T-cell (primary cell): ENCODE data around the gene PRKN. TPM values are rescaled to one million over a fixed set of nuclear protein-coding genes. Genes with fewer than 3 reads are reported as not detected.

Experiments used
- ATAC-seq, 4 experiments: fragments of 200-7000 bp in 3 of 4; fragments of 150-1000 bp in 1 of 4; cut with Tn5 transposase; replicated peaks in 1 of 4; 1 replicate in 3 of 4; 2 replicates in 1 of 4; pipeline ENCODE4 v1.10.0; 2021; ENCODE audit warnings: moderate library complexity in 3 of 4, mild to moderate bottlenecking in 2 of 4, moderate number of reproducible peaks in 1 of 4
- CTCF ChIA-PET, 2 donors: fragments of 300-600 bp; sonication (Branson Sonifier 250); formaldehyde crosslinking; loops; one replicate each; lab custom pipeline; 2022; ENCODE audit warnings: antibody characterized with exemption in 2 of 2; lab: Charles Lee
- POLR2A ChIA-PET, 2 donors: fragments of 300-600 bp; sonication (Branson Sonifier 250); formaldehyde crosslinking; loops; one replicate each; lab custom pipeline; 2022; ENCODE audit warnings: antibody characterized with exemption in 2 of 2; lab: Charles Lee
- DNase-seq, 35 experiments: peaks; one replicate each; pipeline versions ENCODE4 v3.0.0 to v3.0.0-alpha.2; 2013 to 2023
- H3K27ac ChIP-seq: one replicate; pipeline ENCODE4 v1.5.1; 2013; ENCODE audit warnings: low read length
- H3K27me3 ChIP-seq, 2 experiments: replicated peaks in 1 of 2; 1 replicate in 1 of 2; 2 replicates in 1 of 2; pipeline versions ENCODE4 v1.6.1 to v1.7.0; 2013; ENCODE audit warnings: low read length in 1 of 2, mixed read lengths in 1 of 2; ENCODE audit not compliant: control insufficient read depth in 2 of 2, insufficient read depth in 2 of 2; ENCODE audit errors: extremely low read depth in 1 of 2
- H3K36me3 ChIP-seq, 2 donors: 1 replicate in 1 of 2; 2 replicates in 1 of 2; pipeline versions ENCODE4 v1.6.1 to v1.7.0; 2013; ENCODE audit warnings: low read length in 1 of 2; ENCODE audit not compliant: control insufficient read depth in 2 of 2, insufficient read depth in 1 of 2; ENCODE audit errors: extremely low read depth in 1 of 2
- H3K4me1 ChIP-seq, 2 experiments: 1 replicate in 1 of 2; 2 replicates in 1 of 2; pipeline versions ENCODE4 v1.6.1 to v1.7.0; 2013; ENCODE audit warnings: low read length in 2 of 2, mixed read lengths in 1 of 2; ENCODE audit not compliant: insufficient read depth in 2 of 2, control insufficient read depth in 1 of 2; ENCODE audit errors: extremely low read depth in 1 of 2
- H3K4me3 ChIP-seq, 2 donors: 1 replicate in 1 of 2; 2 replicates in 1 of 2; pipeline versions ENCODE4 v1.5.1 to v1.7.0; 2013; ENCODE audit warnings: mild to moderate bottlenecking in 2 of 2, low read length in 1 of 2, moderate library complexity in 1 of 2; ENCODE audit not compliant: control insufficient read depth in 1 of 2; ENCODE audit errors: extremely low read depth in 1 of 2
- H3K9me3 ChIP-seq: 2 replicates; pipeline ENCODE4 v1.7.0; 2013
- H3K27ac Mint-ChIP-seq, 2 donors: one replicate each; pipeline ENCODE4 v1.8.0; 2020 to 2021; ENCODE audit warnings: mild to moderate bottlenecking in 2 of 2, mixed read lengths in 2 of 2
- H3K27me3 Mint-ChIP-seq, 2 donors: one replicate each; pipeline ENCODE4 v1.8.0; 2021 to 2022; ENCODE audit warnings: mixed read lengths in 2 of 2
- H3K36me3 Mint-ChIP-seq: one replicate; pipeline ENCODE4 v1.8.0; 2021; ENCODE audit warnings: mixed read lengths
- H3K4me1 Mint-ChIP-seq, 3 donors: one replicate each; pipeline ENCODE4 v1.8.0; 2020 to 2022; ENCODE audit warnings: mixed read lengths in 3 of 3, mild to moderate bottlenecking in 1 of 3
- H3K4me3 Mint-ChIP-seq, 3 donors: one replicate each; pipeline ENCODE4 v1.8.0; 2020 to 2022; ENCODE audit warnings: mild to moderate bottlenecking in 3 of 3, mixed read lengths in 3 of 3, moderate library complexity in 3 of 3
- H3K9me3 Mint-ChIP-seq, 3 donors: one replicate each; pipeline ENCODE4 v1.8.0; 2020 to 2022; ENCODE audit warnings: mixed read lengths in 3 of 3
- WGBS: methylation state at CpG from one replicate; pipeline ENCODE4 v1.1.5; 2013; ENCODE audit warnings: missing lambda C conversion rate; ENCODE audit not compliant: insufficient coverage; 5-methylcytosine and 5-hydroxymethylcytosine counted together
- total RNA-seq, 35 experiments: library from RNA in 6 of 35; stranded (reverse) in 6 of 35; fragments of 120-200 nt in 1 of 35; gene quantifications; one replicate each; pipeline versions ENCODE4 v1.2.1 to v1.2.4 and lab custom pipeline; 2013 to 2026

Gene PRKN
- total RNA-seq, 5 donors from 2014 or later (not counting 1 experiment from before 2014, with no cell fraction given), result 3.4 to 7.7 (median 6.1) TPM

DNA sequence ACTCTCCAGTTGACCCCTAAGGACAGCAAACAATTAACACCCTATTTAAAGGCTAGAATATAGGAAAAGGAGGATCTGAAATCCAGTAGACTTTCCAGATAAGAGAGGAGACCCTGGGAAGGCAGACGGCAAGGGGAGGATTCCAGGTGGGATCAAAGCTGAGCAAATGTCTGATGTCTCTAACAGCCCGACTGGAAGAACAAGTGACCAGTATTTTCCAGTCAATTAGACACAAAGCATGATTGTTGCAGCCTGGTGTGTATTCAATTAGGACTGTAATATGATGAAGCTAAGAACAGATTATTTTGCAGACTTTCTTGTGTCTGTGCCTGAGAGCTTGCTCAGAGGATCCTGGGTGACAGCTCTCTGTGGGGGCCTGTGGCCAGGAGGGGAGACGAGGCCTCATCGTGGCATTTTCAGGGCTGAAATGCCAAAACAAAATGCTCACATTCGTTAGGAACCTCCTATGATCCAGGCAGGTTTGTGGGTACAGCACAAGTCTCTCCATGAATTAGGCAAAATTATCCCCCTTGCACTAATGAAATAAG, 981.9 kb downstream of the PRKN start:
- H3K4me1 Mint-ChIP-seq, result no peaks in the 10 kb centered on the region

DNA sequence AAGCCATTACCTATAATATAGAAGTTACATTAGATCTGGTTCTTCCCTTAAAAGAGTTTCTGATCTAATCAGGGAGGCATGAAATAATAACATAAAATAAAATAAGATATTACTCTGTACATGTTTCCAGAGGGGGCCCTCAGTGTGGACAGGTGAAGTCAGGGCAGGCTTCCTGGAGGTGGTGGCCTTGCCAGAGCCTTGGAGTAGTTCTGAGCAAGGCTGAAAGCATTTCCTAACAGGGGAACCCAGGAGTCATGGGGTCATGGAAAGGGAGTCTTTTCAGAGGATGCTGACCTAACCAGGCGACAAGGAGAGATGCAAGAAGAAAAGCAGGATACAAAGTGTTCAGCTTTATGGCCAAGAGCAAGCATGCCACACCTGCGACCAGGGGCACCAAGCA, 982.4 kb downstream of the PRKN start:
- Histone ChIP-seq H3K36me3 (no peaks in the 10 kb centered on the region), H3K27me3 (peaks cover 0 to 4% of the 10 kb centered on the region in 2 experiments), H3K4me3 (no peak overlapping the region), H3K9me3 (no peaks in the 10 kb centered on the region), H3K4me1 (no peaks in the 10 kb centered on the region), H3K27ac (no peak overlapping the region)
- 92% methylated on average over 2 of the region's 2 CpGs for WGBS
- Mint-ChIP-seq H3K27me3 (no peaks in the 10 kb centered on the region), H3K27ac (no peak overlapping the region), H3K36me3 (peaks cover 4% of the 10 kb centered on the region), H3K9me3 (peaks cover 0 to 3% (median 0%) of the 10 kb centered on the region in 3 donors), H3K4me1 (no peaks in the 10 kb centered on the region), H3K4me3 (no peak overlapping the region)
- CTCF ChIA-PET, result no interaction called here
- no peak for DNase-seq
- no peak for ATAC-seq
- POLR2A ChIA-PET, result no interaction called here

More for the DNA sequence above, 981.9 kb downstream of the PRKN start:
- no peaks in the 10 kb centered on the region for H3K9me3 ChIP-seq
- H3K36me3 Mint-ChIP-seq, result peaks cover 4% of the 10 kb centered on the region
- H3K9me3 Mint-ChIP-seq, result peaks cover 0 to 3% (median 0%) of the 10 kb centered on the region in 3 donors
- no peak overlapping the region for H3K27ac ChIP-seq
- ChIA-PET POLR2A (no interaction called here), CTCF (no interaction called here)
- no peak overlapping the region for H3K27ac Mint-ChIP-seq
- no peak overlapping the region for H3K4me3 Mint-ChIP-seq
- H3K27me3 ChIP-seq, result peaks cover 0 to 4% of the 10 kb centered on the region in 2 experiments
- no peak for DNase-seq
- H3K4me1 ChIP-seq, result no peaks in the 10 kb centered on the region
- WGBS, result 67% methylated on average over 5 of the region's 5 CpGs
- H3K4me3 ChIP-seq, result no peak overlapping the region
- ATAC-seq, result no peak
- H3K36me3 ChIP-seq, result no peaks in the 10 kb centered on the region
- H3K27me3 Mint-ChIP-seq, result no peaks in the 10 kb centered on the region

DNA sequence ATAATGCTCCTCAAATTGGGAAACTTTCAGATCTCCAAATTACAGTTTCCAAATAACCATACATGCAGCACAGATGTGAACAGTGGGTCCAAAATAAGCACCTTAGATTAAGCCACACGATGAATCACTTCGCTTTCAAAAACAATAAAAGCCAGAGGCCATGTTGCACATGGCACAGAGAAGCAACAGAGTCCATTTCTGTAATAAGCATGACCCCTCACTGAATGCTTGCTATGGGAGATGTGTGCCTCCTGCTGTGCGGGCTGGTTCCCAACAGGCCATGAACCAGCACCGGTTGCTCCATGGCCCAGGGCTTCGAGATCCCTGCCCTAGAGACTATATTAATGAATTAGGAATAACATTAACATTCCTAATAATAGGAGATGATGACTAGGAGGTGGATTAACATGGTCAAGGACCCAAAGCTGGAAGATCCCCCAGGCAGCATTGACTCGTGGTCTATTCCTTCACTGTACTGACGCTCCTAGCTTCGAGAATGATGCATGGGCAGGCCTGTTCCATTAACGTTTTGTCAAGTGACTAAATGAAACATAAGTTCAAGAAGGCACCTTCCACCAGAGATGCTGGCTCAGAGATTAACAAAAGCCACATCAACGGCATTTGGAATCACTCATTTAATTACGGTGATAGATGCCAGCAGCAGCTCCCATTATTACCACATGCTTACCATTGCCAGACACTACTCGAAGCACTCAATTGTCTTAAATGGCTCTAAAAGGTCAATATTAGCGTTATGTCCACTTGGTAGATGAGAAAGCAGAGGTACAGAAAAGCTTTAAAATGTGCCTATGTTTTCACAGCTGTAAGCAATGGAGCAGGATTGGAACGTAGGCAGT, 983.1 kb downstream of the PRKN start:
- Mint-ChIP-seq H3K27ac (no peak overlapping the region), H3K4me3 (no peak overlapping the region), H3K27me3 (no peaks in the 10 kb centered on the region), H3K4me1 (no peaks in the 10 kb centered on the region), H3K36me3 (peaks cover 4% of the 10 kb centered on the region), H3K9me3 (peaks cover 0 to 3% (median 0%) of the 10 kb centered on the region in 3 donors)
- Histone ChIP-seq H3K36me3 (no peaks in the 10 kb centered on the region), H3K4me3 (no peak overlapping the region), H3K27me3 (peaks cover 0 to 4% of the 10 kb centered on the region in 2 experiments), H3K4me1 (no peaks in the 10 kb centered on the region), H3K27ac (no peak overlapping the region), H3K9me3 (no peaks in the 10 kb centered on the region)
- DNase-seq, result no peak
- no peak for ATAC-seq
- POLR2A ChIA-PET, result no interaction called here
- WGBS, result 87% methylated on average over 6 of the region's 14 CpGs
- CTCF ChIA-PET, result no interaction called here

DNA sequence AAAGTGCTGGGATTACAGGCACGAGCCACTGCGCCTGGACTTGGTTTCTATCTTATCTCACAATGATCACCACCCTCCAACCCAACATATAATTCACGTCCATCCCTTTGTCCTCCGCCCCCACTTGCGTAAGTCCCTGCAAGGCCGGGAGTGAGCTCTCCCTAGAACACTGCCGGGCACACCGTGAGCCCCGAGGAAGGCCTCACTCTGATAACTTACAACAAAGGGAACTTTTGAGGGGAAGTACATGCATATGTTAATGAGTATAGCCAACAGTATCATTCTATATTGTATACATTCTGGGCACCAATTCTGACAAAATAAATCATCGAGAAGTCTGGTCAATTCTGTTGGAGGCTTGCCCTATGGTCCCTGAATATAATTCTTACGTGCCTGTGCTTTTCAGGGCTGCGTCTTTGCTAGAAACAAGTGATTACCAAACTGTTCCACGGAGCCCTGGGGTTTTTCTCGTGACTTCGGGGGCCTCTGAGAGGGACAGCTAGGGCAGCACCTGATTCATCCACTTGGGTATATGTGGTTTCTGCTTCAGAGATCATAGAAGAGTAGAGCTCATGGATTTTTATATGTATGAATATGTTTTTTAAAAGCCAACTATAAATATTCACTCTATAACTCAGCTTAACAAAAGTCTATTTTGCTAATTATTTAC, 983.9 kb downstream of the PRKN start:
- WGBS, result 71% methylated on average over 5 of the region's 15 CpGs
- Mint-ChIP-seq H3K27ac (no peak overlapping the region), H3K4me1 (no peaks in the 10 kb centered on the region), H3K36me3 (peaks cover 4% of the 10 kb centered on the region), H3K4me3 (no peak overlapping the region), H3K9me3 (peaks cover 0 to 3% (median 0%) of the 10 kb centered on the region in 3 donors), H3K27me3 (no peaks in the 10 kb centered on the region)
- no peaks in the 10 kb centered on the region for H3K36me3 ChIP-seq
- ATAC-seq (no peak), DNase-seq (no peak)
- H3K27me3 ChIP-seq, result no peaks in the 10 kb centered on the region
- no peaks in the 10 kb centered on the region for H3K4me1 ChIP-seq
- POLR2A ChIA-PET, result interaction anchor here in 1 of 2 donors (0.7 kb wide), 1 partner anchor 12 kb away, joined by 7 read pairs; no protein-coding TSS in a partner anchor
- H3K4me3 ChIP-seq, result no peak overlapping the region
- no peak overlapping the region for H3K27ac ChIP-seq
- CTCF ChIA-PET, result no interaction called here
- H3K9me3 ChIP-seq, result no peaks in the 10 kb centered on the region

DNA sequence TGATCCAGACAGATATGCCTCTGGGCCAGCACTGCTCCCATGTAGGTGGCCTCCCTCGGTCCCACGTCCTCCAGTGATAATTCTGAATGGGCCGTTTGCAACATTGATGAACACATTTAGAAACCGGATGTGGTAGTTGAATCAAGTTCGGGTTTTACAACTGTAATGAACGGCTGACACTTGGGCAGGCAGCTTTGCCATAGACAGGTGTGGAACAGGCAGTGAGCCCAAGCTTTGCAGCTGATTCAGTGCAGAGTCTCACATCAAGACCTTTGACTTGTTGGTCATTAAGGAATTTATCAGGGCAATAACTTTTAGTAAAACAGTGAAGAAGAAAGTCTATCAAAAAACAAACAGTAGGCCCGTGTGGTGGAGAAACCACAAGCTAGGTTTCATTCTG, 987.1 kb downstream of the PRKN start:
- Histone ChIP-seq H3K9me3 (no peaks in the 10 kb centered on the region), H3K4me3 (no peak overlapping the region), H3K4me1 (no peaks in the 10 kb centered on the region), H3K36me3 (no peaks in the 10 kb centered on the region), H3K27me3 (no peaks in the 10 kb centered on the region), H3K27ac (no peak overlapping the region)
- ATAC-seq (no peak), DNase-seq (no peak)
- Mint-ChIP-seq H3K4me1 (no peaks in the 10 kb centered on the region), H3K4me3 (no peak overlapping the region), H3K36me3 (peaks cover 4% of the 10 kb centered on the region), H3K9me3 (peaks cover 0 to 3% (median 0%) of the 10 kb centered on the region in 3 donors), H3K27ac (no peak overlapping the region), H3K27me3 (no peaks in the 10 kb centered on the region)
- POLR2A ChIA-PET, result no interaction called here
- 49% methylated on average over 4 of the region's 7 CpGs for WGBS
- CTCF ChIA-PET, result no interaction called here

DNA sequence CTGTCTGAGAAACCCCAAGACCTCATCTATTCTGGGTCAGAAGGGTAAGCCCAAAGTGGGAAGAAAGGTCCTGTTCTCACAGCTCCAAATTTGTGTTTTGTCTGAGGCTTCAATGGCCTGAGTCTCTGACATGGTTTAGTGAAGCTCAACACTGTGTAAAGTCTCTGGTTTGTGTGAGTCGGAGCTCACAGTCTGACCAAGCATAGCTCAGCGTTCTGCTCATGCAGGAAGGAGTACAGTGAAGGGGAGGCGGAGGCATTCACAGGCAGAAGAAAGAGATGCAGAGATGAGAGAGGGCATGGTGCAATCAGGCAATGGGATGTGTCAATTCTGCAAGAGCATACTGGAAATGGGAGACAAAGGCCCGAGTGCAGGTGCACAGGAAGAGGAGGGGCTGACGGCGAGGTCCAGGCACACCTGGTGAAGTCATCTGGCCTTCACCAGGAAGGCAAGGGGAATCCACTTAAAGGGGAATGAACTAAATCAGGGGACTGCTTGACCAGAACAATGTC, 990.7 kb downstream of the PRKN start:
- Mint-ChIP-seq H3K36me3 (no peaks in the 10 kb centered on the region), H3K27me3 (no peaks in the 10 kb centered on the region), H3K27ac (no peak overlapping the region), H3K9me3 (no peaks in the 10 kb centered on the region), H3K4me1 (no peaks in the 10 kb centered on the region), H3K4me3 (no peak overlapping the region)
- DNase-seq (no peak), ATAC-seq (no peak)
- no peaks in the 10 kb centered on the region for H3K27me3 ChIP-seq
- no peak overlapping the region for H3K4me3 ChIP-seq
- H3K4me1 ChIP-seq, result no peaks in the 10 kb centered on the region
- no peaks in the 10 kb centered on the region for H3K36me3 ChIP-seq
- H3K9me3 ChIP-seq, result no peaks in the 10 kb centered on the region
- no peak overlapping the region for H3K27ac ChIP-seq
- WGBS, result 74% methylated on average over 6 of the region's 6 CpGs
- ChIA-PET CTCF (no interaction called here), POLR2A (no interaction called here)
